Breast epithelium (tissue), 4 donors: ENCODE results near the gene MYCN. TPM values are rescaled to one million over a fixed set of nuclear protein-coding genes. Genes with fewer than 3 reads are reported as not detected.

Experiments used
- DNase-seq, 2 donors: peaks; one replicate each; pipeline ENCODE4 v3.0.0-alpha.2; 2019; ENCODE audit warnings: low spot score in 2 of 2
- H3K27ac ChIP-seq, 2 donors: fragments of 200-600 bp; sonication (generic) in 1 of 2; one replicate each; pipeline ENCODE4 v1.5.1; 2016 to 2019; ENCODE audit warnings: mild to moderate bottlenecking in 1 of 2
- H3K27me3 ChIP-seq, 2 donors: fragments of 200-600 bp; sonication (generic) in 1 of 2; one replicate each; pipeline versions ENCODE4 v1.5.1 to v1.6.0; 2017 to 2019; ENCODE audit warnings: control low read depth in 1 of 2, mild to moderate bottlenecking in 1 of 2
- H3K36me3 ChIP-seq: fragments of 200-600 bp; one replicate; pipeline ENCODE4 v1.5.1; 2019
- H3K4me1 ChIP-seq, 2 donors: fragments of 200-600 bp; sonication (generic); one replicate each; pipeline ENCODE4 v1.5.1; 2016 to 2019; ENCODE audit warnings: control low read depth in 1 of 2
- H3K4me3 ChIP-seq, 3 donors: fragments of 200-600 bp; sonication (generic); 1 replicate in 2 of 3; 2 replicates in 1 of 3; pipeline ENCODE4 v1.5.1; 2016 to 2019; ENCODE audit warnings: mild to moderate bottlenecking in 3 of 3, moderate library complexity in 2 of 3
- H3K9me3 ChIP-seq, 2 donors: fragments of 200-600 bp; sonication (generic) in 1 of 2; one replicate each; pipeline ENCODE4 v1.5.1; 2016 to 2019; ENCODE audit warnings: control low read depth in 1 of 2
- CTCF ChIP-seq, 3 donors: fragments of 450-650 bp; IDR thresholded peaks; one replicate each; pipeline ENCODE4 v1.5.1; 2016 to 2017; ENCODE audit warnings: antibody characterized with exemption in 3 of 3, mild to moderate bottlenecking in 3 of 3, moderate library complexity in 3 of 3
- POLR2A ChIP-seq: fragments of 450-650 bp; IDR thresholded peaks from one replicate; pipeline ENCODE4 v1.6.1; 2016; ENCODE audit warnings: antibody characterized with exemption, mild to moderate bottlenecking, moderate library complexity
- POLR2AphosphoS5 ChIP-seq, 3 donors: sonication (generic); formaldehyde crosslinking; IDR thresholded peaks; one replicate each; pipeline ENCODE4 v1.6.1; 2017; ENCODE audit warnings: antibody characterized with exemption in 3 of 3
- intact Hi-C: fragments of 100-400 bp; cut with DNase I; formaldehyde crosslinking; loops from one replicate; pipeline ENCODE4 v1.15.1; 2023; ENCODE audit warnings: low total_unique reads
- total RNA-seq, 3 donors: library from RNA; depleted of rRNA; stranded (reverse); fragments of >200 nt; gene quantifications; one replicate each; pipeline ENCODE4 v1.1.0, GENCODE V29; 2016

The MYCN gene
- total RNA-seq, 3 donors from 2014 or later = 0.32 to 0.98 (median 0.59) TPM

GRCh38 chr2:15979759-15980604 is 39.6 kb downstream of the MYCN start:
- intact Hi-C loops = no loop called here
- no peaks in the 10 kb centered on the region for H3K4me1 ChIP-seq
- H3K9me3 ChIP-seq = no peaks in the 10 kb centered on the region
- no peak overlapping the region for H3K4me3 ChIP-seq
- no peaks in the 10 kb centered on the region for H3K36me3 ChIP-seq
- no peak overlapping the region for H3K27ac ChIP-seq
- TF ChIP-seq POLR2A (no peak), CTCF (IDR thresholded peaks at IDR 0.05) (no peak), POLR2AphosphoS5 (IDR thresholded peaks at IDR 0.05) (no peak)
- DNase-seq = no peak
- H3K27me3 ChIP-seq = no peaks in the 10 kb centered on the region

GRCh38 chr2:15980605-15981098 is 40.3 kb downstream of the MYCN start:
- DNase-seq = no peak
- Histone ChIP-seq H3K36me3 (no peaks in the 10 kb centered on the region), H3K9me3 (no peaks in the 10 kb centered on the region), H3K4me3 (no peak overlapping the region), H3K27ac (no peak overlapping the region), H3K4me1 (no peaks in the 10 kb centered on the region), H3K27me3 (no peaks in the 10 kb centered on the region)
- intact Hi-C loops = no loop called here
- TF ChIP-seq POLR2AphosphoS5 (IDR thresholded peaks at IDR 0.05) (no peak), CTCF (IDR thresholded peaks at IDR 0.05) (no peak), POLR2A (no peak)

- H3K27ac ChIP-seq = no peak overlapping the region
- no peaks in the 10 kb centered on the region for H3K4me1 ChIP-seq
- no peaks in the 10 kb centered on the region for H3K27me3 ChIP-seq
- no peak for DNase-seq
- H3K4me3 ChIP-seq = no peak overlapping the region
- TF ChIP-seq POLR2A (no peak), POLR2AphosphoS5 (IDR thresholded peaks at IDR 0.05) (no peak), CTCF (IDR thresholded peaks at IDR 0.05) (no peak)
- intact Hi-C loops = no loop called here
- H3K36me3 ChIP-seq = no peaks in the 10 kb centered on the region
- H3K9me3 ChIP-seq = no peaks in the 10 kb centered on the region
Measured at GRCh38 chr2:15981646-15982045, 41.3 kb downstream of the MYCN start.

- Histone ChIP-seq H3K27me3 (no peaks in the 10 kb centered on the region), H3K9me3 (no peaks in the 10 kb centered on the region), H3K27ac (no peak overlapping the region), H3K36me3 (no peaks in the 10 kb centered on the region), H3K4me1 (no peaks in the 10 kb centered on the region), H3K4me3 (no peak overlapping the region)
- no peak for DNase-seq
- intact Hi-C loops = no loop called here
- TF ChIP-seq POLR2AphosphoS5 (IDR thresholded peaks at IDR 0.05) (no peak), POLR2A (no peak), CTCF (IDR thresholded peaks at IDR 0.05) (no peak)
Measured at GRCh38 chr2:15982285-15983044, 42.1 kb downstream of the MYCN start.

GRCh38 chr2:15983496-15983895 is 43.1 kb downstream of the MYCN start:
- H3K4me1 ChIP-seq = no peaks in the 10 kb centered on the region
- H3K36me3 ChIP-seq = no peaks in the 10 kb centered on the region
- intact Hi-C loops = no loop called here
- DNase-seq = no peak
- no peaks in the 10 kb centered on the region for H3K9me3 ChIP-seq
- TF ChIP-seq CTCF (IDR thresholded peaks at IDR 0.05) (no peak), POLR2A (no peak), POLR2AphosphoS5 (IDR thresholded peaks at IDR 0.05) (no peak)
- no peak overlapping the region for H3K27ac ChIP-seq
- no peak overlapping the region for H3K4me3 ChIP-seq
- no peaks in the 10 kb centered on the region for H3K27me3 ChIP-seq
